ENCODE data around the gene ZNF429.
"Not testable (repeated sequence)": the region's sequence is repeated elsewhere in the genome, so short reads cannot be mapped to it uniquely, and the experiment has no call there.

ZNF429 gene

GRCh38 chr19:21602082-21602658 is 96.8 kb downstream of the ZNF429 start:
- TF ChIP-seq, protein P1, sequence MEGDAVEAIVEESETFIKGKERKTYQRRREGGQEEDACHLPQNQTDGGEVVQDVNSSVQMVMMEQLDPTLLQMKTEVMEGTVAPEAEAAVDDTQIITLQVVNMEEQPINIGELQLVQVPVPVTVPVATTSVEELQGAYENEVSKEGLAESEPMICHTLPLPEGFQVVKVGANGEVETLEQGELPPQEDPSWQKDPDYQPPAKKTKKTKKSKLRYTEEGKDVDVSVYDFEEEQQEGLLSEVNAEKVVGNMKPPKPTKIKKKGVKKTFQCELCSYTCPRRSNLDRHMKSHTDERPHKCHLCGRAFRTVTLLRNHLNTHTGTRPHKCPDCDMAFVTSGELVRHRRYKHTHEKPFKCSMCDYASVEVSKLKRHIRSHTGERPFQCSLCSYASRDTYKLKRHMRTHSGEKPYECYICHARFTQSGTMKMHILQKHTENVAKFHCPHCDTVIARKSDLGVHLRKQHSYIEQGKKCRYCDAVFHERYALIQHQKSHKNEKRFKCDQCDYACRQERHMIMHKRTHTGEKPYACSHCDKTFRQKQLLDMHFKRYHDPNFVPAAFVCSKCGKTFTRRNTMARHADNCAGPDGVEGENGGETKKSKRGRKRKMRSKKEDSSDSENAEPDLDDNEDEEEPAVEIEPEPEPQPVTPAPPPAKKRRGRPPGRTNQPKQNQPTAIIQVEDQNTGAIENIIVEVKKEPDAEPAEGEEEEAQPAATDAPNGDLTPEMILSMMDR (conservative IDR thresholded peaks at IDR 0.05; ENCODE audit: low read depth, low read length): no peak
- H3K4me3 ChIP-seq (ENCODE audit: low read depth, low read length): no peak overlapping the region
- DNase-seq (ENCODE audit: low read depth): no peak

DNA sequence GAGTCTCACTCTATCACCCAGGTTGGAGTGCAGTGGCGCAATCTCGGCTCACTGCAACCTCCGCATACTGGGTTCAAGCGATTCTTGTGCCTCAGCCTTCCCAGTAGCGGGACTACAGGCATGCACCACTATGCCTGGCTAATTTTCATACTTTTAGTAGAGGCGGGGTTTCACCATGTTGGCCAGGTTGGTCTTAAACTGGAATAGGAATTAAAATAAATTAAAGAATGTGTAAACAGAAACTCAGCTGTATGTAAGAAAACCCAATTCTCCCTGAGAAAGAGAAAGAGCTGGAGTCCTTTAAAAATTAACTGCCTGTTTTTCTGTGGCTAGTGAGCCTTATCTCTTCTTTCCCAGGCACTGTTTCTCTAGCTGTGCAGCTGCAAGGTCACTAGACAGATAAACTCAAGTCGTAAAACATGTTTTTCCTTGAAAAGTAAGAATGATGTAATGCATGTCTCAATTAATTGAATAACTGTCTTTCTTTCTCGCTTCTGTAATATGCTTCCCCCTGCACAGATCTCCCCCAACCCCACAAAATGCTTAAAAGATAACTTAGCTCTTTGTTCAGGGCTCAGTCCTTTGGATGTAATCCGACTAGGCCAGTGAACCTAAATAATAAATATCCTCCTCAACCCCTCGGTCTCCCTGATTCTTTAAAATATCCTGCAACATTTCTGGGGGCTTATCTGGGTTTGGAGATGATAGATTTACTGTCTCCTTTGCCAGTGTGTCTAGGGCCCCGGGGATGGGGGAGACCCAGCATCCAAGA is 97.4 kb downstream of the ZNF429 start:
- not testable (repeated sequence) for H3K4me3 ChIP-seq (ENCODE audit: low read depth, low read length); DNase-seq (ENCODE audit: low read depth)

GRCh38 chr19:21603431-21604231 is 98.2 kb downstream of the ZNF429 start:
- no peak overlapping the region for H3K4me3 ChIP-seq (ENCODE audit: low read depth, low read length)
- no peak for DNase-seq (ENCODE audit: low read depth)
- TF ChIP-seq, protein P1 (conservative IDR thresholded peaks at IDR 0.05; ENCODE audit: low read depth, low read length): no peak

DNA sequence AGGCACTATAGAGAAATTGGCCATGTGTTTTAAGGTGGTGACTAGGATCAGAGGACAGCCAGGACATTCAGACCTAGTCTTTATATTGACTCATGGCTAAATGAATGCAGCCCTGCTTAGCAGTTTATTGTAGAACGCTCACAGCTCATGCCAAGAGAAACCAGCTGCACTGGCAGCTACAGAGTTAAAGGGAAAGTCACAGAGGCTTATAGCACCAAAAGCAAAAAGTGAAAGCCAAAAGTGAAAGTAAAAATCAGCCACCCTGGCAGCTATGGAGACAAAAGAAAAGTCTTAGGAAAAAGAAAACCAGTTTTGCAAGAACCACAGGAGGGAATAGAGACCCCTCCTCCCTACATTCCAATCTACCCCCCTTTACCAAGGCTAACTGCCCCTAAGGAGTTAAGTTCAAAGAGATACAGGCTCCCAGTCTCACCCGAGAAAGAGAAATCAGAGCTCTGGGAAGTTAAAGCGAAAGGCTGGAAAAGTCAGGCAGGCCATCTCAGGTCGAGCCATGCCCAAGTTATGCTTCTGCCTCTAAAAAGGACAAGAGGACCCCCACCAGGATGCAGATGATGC is 99.0 kb downstream of the ZNF429 start:
- TF ChIP-seq, protein P1 (conservative IDR thresholded peaks at IDR 0.05; ENCODE audit: low read depth, low read length): no peak
- DNase-seq (ENCODE audit: low read depth): peak; percentile 12
- peak overlapping the region; percentile 22 for H3K4me3 ChIP-seq (ENCODE audit: low read depth, low read length)

Data from choroid plexus epithelial cell (primary cell).